Caki2 (cell line): ENCODE measurements around the gene HSD17B7. TPM values are rescaled to one million over a fixed set of nuclear protein-coding genes. Genes with fewer than 3 reads are reported as not detected.
A peak's percentile ranks its signal among the peaks of the same experiment; 100 is the strongest.
"Not testable (repeated sequence)": the region's sequence is repeated elsewhere in the genome, so short reads cannot be mapped to it uniquely, and the experiment has no call there.

ENCODE experiments used
- DNase-seq: peaks from one replicate; pipeline ENCODE4 v3.0.0-alpha.2; 2015; ENCODE audit warnings: low read depth
- in situ Hi-C: cut with HindIII; loops from 2 replicates; pipeline ENCODE4 v1.10.0; 2016; ENCODE audit warnings: low sequenced_read_pairs, low pct_unique_long_range_greater_than_20kb, mixed read lengths
- total RNA-seq: library from RNA; depleted of rRNA; stranded (reverse); fragments of >200 nt; shearing (Covaris generic); gene quantifications from 2 replicates; pipeline ENCODE4 v1.2.3, GENCODE V29; 2014; ENCODE audit warnings: low replicate concordance

HSD17B7 gene
- total RNA-seq, 1 experiment from 2014 or later = 30.1 TPM

DNA sequence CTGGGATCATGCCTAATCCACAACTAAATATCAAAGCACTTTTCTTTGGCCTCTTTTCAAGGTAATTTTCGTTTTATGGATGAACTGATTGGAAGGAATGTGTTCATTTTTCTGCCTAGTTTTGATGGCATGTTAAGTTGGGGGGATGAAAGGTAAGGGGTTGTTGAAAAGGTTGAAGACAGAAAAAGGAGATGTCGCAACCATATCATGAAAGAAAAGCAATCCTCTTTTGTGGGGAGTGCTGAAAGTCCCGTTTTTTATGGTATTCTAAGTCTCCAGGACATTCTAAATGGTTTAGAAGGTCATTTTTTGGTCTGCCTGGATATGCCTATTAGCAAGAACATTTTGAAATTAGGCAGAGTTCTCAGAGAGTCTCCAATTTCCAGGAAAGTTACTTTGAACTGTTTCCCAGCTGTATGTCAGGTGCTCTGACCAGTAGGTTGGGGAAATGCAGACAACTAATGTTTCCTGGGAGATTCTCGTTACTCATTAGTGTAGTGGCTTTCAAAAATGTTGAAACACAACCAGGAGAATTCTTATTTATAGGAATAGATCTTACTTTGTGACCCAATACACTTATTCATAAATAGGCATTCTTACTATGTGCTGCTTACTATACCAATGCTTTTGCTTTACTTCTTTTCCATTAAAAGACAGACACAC is 6.2 kb downstream of the HSD17B7 start:
- DNase-seq, in situ Hi-C loops: not testable (repeated sequence)

DNA sequence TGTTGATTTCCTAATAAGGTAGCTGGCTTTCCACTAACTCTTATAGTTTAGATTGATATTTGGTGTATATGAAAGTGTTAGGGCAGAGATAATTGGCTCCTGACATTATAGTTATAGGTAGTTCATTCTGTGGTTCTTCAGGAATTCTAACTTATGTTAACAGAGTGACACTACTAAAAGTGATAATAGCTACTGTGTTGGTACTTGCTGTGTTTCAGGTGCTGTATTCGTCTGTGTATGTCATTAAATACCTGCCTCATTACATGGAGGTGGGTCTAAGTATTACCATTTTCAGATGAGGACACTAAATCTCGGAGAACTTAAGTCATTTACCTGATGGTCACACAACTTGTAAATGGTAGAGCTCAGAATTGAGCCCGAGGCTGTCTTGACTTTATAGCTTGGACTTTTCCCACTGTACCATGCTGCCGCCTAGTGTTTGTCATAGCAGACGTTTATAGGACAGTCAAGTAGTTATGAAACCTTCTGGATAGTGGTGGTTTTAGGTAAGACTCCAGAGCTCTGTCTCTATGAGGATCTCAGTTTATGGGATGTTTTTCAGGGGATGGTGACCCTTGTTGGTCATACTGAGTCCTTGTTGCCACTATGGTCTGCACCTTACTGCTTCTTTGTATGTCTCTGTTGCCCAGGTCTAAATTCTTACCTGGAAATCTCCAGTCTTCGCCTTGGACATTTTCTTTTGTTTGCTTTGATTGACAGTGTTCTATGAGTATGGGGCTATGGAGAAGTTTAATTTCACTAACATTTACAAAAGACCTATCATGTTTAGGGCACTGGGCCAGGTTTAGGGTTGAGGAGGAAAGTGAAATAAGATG is 9.7 kb downstream of the HSD17B7 start:
- in situ Hi-C loops = not testable (repeated sequence)

DNA sequence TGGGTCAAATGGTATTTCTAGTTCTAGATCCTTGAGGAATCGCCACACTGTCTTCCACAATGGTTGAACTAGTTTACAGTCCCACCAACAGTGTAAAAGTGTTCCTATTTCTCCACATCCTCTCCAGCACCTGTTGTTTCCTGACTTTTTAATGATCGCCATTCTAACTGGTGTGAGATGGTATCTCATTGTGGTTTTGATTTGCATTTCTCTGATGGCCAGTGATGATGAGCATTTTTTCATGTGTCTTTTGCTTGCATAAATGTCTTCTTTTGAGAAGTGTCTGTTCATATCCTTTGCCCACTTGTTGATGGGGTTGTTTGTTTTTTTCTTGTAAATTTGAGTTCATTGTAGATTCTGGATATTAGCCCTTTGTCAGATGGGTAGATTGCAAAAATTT is 17.0 kb downstream of the HSD17B7 start:
- in situ Hi-C loops, DNase-seq: not testable (repeated sequence)

More for the DNA sequence above, 9.7 kb downstream of the HSD17B7 start:
- DNase-seq = peak; percentile 14

DNA sequence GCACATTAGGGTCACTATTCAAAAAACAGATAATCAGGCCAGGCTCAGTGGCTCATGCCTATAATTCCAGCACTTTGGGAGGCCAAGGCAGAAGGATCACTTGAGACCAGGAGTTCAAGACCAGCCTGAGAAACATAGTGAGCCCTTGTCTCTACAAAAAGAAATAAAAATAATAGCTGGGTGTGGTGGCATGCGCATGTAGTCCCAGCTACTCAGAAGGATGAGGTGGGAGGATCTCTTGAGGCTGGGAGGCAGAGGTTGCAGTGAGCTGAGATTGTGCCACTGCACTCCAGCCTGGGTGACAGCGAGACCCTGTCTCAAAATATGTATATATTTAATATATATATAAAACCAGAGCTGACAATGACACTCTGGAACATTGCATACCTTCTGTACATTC is 21.9 kb downstream of the HSD17B7 start:
- in situ Hi-C loops = not testable (repeated sequence)

DNA sequence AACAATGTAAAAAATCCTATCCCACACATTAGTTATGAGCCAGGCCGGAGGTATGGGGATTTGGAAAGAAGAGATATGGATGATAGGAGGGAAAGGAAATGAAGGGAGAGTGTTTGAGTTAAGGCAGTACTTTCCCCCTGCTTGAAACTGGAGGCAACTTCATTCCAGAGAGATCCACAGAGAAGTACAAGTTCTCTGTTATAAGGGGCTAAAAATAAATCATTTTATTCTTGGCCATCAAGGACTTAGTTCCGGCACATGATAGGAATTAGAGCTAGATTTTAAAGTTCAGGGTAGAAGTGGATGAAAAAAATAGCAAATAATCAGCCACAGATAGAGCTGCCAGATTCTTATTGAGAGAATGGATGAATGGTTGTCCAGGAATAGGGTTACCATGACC is 27.6 kb downstream of the HSD17B7 start:
- in situ Hi-C loops, DNase-seq: not testable (repeated sequence)

More for the DNA sequence above, 21.9 kb downstream of the HSD17B7 start:
- DNase-seq = not testable (repeated sequence)

DNA sequence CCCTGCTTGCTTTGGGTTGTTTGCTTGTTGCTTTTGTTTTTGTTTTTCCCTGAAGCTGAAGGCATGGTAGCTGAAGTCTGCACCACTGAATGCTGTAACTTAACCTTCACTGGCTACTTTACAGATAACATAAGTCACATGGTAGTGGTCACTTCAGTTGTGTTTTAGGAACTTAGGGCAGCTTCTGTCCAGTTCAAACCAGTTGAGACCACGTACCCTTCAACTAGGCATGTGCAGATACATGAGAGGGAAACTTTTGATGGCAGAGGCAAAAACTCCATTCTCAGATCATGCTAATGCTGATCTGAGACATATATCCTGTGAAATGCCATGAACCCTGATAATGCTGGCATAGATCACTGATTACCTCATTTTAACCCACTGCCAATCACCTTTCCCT is 28.2 kb downstream of the HSD17B7 start:
- in situ Hi-C loops, DNase-seq: not testable (repeated sequence)

DNA sequence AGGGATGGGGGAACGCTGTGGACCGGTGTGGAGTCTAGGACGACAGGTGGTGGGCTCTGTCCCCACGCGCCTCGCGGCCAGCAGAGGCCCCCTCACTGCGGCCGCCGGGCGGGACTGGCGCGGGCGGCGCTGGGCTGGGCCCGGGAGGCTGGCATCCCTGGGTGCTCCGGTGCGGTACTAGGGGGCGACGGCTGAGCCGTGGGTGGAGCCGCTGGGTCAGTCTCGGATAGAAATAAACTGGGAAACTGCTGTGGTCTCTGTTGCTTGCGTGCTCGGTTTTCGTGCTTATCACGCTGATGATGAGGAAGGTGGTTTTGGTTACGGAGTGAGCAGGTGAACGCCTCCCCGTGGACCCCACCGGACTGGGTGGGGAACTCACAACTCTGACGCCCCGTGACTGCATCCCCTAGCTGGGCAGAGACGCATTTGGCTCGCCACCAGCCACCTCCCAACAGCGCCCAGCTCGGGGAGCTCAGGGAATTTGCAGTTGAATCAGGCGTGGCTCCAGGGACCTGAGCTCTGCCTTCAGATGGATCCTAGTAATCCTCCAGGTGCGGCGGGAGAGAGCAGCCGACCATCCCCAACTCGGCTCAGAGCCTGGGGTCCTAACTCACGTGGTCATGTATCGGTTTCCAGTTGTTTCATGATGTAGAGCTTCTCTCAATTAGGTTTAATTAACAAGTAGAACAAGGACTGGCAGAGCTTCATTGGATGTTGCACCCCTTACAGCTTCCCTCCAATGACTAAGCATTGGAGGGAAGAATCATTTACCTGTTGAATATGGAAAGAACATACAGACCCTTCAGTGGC is 32.1 kb downstream of the HSD17B7 start:
- in situ Hi-C loops = no loop called here

DNA sequence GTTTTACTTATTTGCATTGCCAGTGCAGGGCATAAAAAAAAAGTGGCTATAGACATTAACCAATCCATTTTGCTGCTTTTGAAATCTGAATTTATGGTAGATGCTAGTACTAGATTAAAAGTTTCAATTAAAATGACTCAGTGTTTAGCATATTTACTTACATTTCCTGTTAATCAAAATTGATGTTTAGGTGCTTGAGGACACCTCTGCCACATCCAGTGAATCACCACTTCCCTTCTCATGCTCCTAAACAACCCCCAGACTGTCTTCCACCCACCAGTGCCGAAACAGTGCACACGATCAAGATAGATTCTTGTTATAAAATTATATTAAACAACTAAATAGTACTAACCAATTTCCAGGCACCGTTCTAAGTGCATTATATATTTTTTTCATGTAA is 32.7 kb downstream of the HSD17B7 start:
- in situ Hi-C loops = no loop called here
- DNase-seq = no peak

More for the DNA sequence above, 32.1 kb downstream of the HSD17B7 start:
- DNase-seq = no peak

DNA sequence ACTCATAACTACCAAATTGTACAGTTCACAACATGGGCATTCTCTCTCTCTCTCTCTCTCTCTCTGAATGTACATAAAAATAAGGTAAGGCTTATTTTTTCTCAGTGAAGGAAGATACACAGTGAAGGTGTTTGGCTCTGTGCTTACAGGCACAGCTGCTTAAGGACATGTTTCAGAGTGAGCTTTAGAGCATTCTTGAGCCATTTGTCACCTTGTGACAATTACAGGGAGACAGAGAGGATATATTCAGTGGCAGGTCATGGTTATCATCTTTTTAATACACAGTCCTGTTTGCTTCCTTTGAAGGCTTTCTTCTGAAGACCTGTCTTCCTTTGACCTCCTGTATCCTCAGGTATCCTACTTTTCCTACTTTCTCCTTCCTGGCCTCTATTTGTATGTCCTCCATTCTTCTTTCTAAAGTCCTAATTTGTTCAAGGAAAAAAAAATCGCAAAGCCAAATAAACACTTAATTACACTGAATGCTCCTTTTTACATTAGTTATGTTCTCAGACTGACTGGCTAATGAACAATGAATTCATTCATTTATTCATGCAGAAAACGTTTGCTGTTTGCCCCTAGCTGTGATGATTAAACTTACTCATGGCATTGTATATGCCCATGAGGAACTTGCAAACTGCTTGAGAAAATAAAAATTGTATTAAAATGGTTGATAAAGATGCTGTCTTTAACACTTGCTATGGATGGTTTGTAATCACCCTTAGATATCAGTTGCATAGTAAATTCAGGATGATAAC is 33.4 kb downstream of the HSD17B7 start:
- DNase-seq = no peak
- in situ Hi-C loops = no loop called here

DNA sequence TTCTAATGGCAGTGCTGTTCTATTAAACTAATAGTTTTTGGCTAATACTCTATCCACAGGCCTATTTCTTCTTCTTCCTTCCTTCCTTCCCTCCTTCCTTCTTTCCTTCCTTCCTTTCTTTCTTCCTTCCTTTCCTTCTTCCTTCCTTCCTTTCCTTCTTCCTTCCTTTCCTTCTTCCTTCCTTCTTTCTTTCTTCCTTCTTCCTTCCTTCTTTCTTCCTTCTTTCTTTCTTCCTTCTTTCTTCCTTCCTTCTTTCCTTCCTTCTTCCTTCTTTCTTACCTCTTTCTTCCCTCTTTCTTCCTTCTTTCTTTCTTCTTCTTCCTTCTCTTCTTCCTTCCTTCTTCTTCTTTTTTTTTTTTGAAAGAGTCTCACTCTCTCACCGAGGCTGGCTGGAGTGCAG is 38.8 kb downstream of the HSD17B7 start:
- DNase-seq = no peak
- in situ Hi-C loops = no loop called here

DNA sequence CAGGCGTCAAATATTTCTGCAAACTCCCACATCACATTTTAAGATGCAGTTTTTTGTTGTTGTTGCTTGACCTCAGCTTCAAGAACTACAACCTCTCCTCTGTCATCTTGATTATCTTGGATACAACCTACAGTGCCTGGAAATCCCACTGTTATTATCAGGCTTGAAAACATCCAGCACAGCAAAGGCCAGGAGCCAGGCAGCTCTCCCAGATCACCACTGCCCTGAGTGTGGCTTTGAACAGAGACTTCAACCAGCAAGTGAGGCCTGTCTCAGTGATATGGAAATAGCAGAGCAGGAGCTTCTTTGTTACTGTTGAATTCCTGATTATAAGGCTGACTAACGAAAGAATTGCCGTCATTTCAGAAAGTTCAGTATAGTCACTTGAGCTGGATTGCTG is 42.0 kb downstream of the HSD17B7 start:
- DNase-seq = no peak
- in situ Hi-C loops = no loop called here

DNA sequence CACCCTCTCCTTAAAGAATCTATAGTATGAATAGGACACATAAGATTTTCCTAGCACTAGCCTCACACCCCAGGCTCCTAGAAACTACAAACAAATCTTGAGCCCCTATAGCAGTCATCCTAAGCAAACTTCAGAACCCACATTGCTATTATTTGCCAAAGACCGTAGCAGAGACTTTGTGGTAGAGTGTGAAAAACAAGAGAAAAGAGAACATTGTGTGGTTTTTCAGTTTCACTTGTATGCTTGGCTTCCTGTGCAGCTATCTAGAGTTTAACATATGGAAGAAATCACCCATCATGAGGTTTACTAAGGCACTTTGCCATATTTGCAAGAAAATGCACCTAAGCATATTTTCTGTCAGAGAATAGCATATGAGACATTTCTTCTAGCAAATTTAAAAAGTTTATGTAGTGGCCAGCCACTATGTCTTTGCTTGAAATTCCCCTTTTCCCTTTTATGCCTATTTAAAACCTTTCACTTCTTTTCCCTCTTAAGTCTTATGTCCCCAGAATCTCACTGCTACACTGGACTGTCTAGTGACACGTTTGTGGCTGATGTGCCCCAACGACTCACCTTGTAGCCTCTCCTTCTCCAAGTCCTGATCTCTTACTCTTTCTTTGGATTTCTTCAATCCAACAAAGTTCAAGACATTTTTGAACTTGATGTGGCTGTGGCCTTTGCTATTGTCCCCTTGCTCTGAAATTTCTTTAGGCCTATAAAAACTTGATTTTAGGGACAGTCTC is 44.8 kb downstream of the HSD17B7 start:
- in situ Hi-C loops = no loop called here
- DNase-seq = no peak

DNA sequence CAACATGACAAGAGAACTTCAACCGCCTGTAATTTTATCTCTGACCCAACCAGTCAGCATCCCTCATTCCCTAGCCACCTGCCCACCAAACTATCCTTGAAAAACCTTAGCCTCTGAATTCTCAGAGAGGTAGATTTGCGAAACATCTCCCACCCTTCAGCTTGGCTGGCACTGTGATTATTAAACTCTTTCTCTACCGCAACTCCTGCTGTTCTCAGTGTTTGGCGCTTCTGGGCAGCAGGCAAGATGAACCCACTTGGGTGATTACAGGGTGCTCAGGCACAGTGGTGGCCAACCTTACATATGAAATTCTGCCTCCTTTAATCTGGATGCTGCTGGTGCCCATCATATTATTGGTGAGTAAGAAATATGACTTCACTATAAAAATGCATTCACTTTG is 48.4 kb downstream of the HSD17B7 start:
- no peak for DNase-seq
- in situ Hi-C loops = no loop called here

DNA sequence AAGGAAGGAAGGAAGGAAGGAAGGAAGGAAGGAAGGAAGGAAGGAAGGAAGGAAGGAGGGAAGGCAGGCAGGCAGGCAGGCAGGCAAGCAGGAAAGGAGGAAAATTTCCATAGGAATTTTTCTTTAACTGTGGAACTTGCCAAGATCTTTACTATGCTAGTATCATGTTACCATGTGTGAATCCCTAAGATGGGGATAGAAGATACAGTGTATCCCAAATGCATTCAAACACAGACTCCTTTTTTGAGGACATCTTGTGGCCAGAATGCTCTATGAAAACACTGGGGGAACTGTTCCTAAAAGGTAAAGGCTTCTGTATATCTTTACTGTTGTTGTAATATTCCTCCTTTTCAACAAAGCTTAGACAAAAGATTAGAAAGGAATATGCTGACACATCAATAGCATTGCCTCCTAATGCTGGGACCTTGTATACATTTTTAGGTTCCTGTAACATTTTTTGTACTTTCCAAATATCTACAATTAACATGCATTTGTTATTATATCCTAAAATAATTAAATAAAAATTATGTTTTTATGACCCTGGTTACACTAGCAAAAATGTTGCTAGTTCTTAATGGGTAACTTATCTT is 49.8 kb downstream of the HSD17B7 start:
- no peak for DNase-seq
- in situ Hi-C loops = no loop called here

DNA sequence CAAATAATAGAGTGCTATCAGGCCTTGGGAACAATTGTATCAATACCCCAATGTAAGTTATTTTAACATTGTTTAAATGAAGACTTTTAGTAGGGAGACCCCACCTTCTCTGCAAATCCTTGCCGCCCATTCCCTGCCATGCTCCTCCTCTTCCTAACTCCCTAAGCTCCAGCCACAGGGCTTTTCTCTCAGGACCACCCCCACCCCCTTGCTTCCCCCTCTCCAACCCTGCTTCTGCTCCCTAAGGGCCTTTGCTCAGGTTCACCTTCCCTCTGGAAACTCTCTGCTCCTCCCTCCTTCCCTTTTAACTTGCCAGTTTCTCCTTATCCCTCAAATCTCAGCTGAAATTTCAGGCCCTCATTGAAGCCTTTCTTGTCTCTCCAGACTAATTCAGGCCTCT is 53.7 kb downstream of the HSD17B7 start:
- no peak for DNase-seq
- in situ Hi-C loops = no loop called here

DNA sequence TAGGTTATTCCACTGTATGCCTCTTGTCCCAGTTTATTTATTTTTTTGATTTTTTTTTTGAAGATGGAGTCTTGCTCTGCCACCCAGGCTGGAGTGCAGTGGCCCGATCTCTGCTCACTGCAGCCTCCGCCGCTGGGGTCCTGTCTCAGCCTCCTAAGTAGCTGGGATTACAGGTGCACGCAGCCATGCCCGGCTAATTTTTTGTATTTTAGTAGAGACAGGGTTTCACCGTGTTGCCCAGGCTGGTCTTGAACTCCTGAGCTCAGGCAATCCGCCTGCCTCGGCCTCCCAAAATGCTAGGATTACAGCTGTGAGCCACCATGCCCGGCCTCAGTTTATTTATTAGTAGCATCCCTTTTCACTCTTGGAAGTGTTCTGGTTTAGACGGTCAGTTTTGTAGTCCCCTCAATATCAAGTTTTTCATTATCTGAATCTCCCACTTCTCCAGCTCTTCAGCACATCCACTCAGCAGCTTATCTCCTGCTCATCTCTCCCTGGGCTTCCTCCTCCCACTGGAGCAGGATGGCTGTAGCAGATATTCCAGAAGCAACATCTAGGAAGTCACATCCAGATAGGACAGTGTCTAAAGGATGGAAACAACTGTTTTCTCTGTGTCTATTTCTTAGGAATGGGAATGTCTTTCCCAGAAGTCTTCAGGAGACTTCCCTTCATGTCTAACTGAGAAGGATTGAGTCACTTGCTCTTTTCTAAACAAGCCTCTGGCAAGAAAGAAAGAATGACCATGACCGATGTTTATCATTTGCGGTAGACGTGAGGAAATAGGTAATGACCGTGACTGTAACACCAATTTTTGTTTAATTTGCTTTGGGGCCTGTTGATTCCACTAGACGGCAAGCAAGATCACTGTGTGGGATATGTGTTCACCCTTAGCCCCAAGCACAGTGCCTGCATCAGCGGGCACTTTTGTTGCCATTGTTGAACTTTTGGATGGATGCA is 56.0 kb downstream of the HSD17B7 start:
- in situ Hi-C loops = no loop called here
- peak; percentile 79 for DNase-seq
